Activated CD8-positive, alpha-beta memory T cell treated with anti-CD3 and anti-CD28 coated beads for 1 hour (primary cell): ENCODE results near the gene KRTAP9-1.
"Not testable (repeated sequence)": the region's sequence is repeated elsewhere in the genome, so short reads cannot be mapped to it uniquely, and the experiment has no call there.

ENCODE experiments used
- DNase-seq, 2 donors: peaks; one replicate each; pipeline ENCODE4 v3.0.0-alpha.2; 2020; ENCODE audit warnings: low read depth in 1 of 2; ENCODE audit errors: extremely low read depth in 1 of 2

Gene KRTAP9-1

GRCh38 chr17:41189837-41190318 is at the start of gene KRTAP9-1:
KRTAP9-1 (plus strand) TSS chr17:41189887; CDS start chr17:41189887, 0 bp downstream.
- DNase-seq = not testable (repeated sequence)

- DNase-seq = no peak
These were observed 49.1 kb upstream of the KRTAP9-1 start, which contains the start of gene KRTAP4-6 for GRCh38 chr17:41140360-41141131. KRTAP4-6 (minus strand) TSS chr17:41140544; CDS start chr17:41140487, 57 bp downstream.

- DNase-seq = no peak
These were observed 48.3 kb upstream of the KRTAP9-1 start for GRCh38 chr17:41141361-41141760.

- no peak for DNase-seq
These were observed 44.8 kb upstream of the KRTAP9-1 start for GRCh38 chr17:41144846-41145245.

- DNase-seq = no peak
These were observed 44.4 kb upstream of the KRTAP9-1 start for GRCh38 chr17:41145261-41145660.

- DNase-seq = no peak
These were observed 42.0 kb upstream of the KRTAP9-1 start for GRCh38 chr17:41147531-41148204.

GRCh38 chr17:41148971-41149651 is 40.6 kb upstream of the KRTAP9-1 start:
- DNase-seq = not testable (repeated sequence)

- DNase-seq = no peak
These were observed 40.1 kb upstream of the KRTAP9-1 start, which contains the start of gene KRTAP4-5 for GRCh38 chr17:41149652-41149985. KRTAP4-5 (minus strand) TSS chr17:41149825; CDS start chr17:41149767, 58 bp downstream.

- DNase-seq = no peak
These were observed 39.7 kb upstream of the KRTAP9-1 start for GRCh38 chr17:41150026-41150425.

GRCh38 chr17:41151525-41151924 is 38.2 kb upstream of the KRTAP9-1 start:
- DNase-seq = no peak

- DNase-seq = no peak
These were observed 35.8 kb upstream of the KRTAP9-1 start for GRCh38 chr17:41153856-41154255.

GRCh38 chr17:41160190-41160589 is 29.5 kb upstream of the KRTAP9-1 start:
- not testable (repeated sequence) for DNase-seq

GRCh38 chr17:41160648-41161047 is 29.0 kb upstream of the KRTAP9-1 start, which contains the start of gene KRTAP4-4:
KRTAP4-4 (minus strand) TSS chr17:41160748; CDS start chr17:41160691, 57 bp downstream.
- DNase-seq = no peak

- DNase-seq = no peak
These were observed 25.9 kb upstream of the KRTAP9-1 start for GRCh38 chr17:41163828-41164227.

GRCh38 chr17:41167561-41167960 is 22.1 kb upstream of the KRTAP9-1 start:
- no peak for DNase-seq

GRCh38 chr17:41168121-41168520 is 21.6 kb upstream of the KRTAP9-1 start, which contains the start of gene KRTAP4-3:
KRTAP4-3 (minus strand) TSS chr17:41168221; CDS start chr17:41168172, 49 bp downstream.
- no peak for DNase-seq

- DNase-seq = no peak
These were observed 17.8 kb upstream of the KRTAP9-1 start for GRCh38 chr17:41171886-41172285.

GRCh38 chr17:41176744-41177387 is 12.8 kb upstream of the KRTAP9-1 start:
- no peak for DNase-seq

- no peak for DNase-seq
These were observed 11.9 kb upstream of the KRTAP9-1 start, which contains the start of gene KRTAP4-2 for GRCh38 chr17:41177727-41178271. KRTAP4-2 (minus strand) TSS chr17:41178221; CDS start chr17:41178164, 57 bp downstream.

- no peak for DNase-seq
These were observed 11.3 kb upstream of the KRTAP9-1 start for GRCh38 chr17:41178341-41178740.
